Upper lobe of right lung (tissue), 1 donor: ENCODE results near the gene LDB3. TPM values are rescaled to one million over a fixed set of nuclear protein-coding genes. Genes with fewer than 3 reads are reported as not detected.

ENCODE experiments used
- ATAC-seq: fragments of 200-7000 bp; cut with Tn5 transposase; one replicate; pipeline ENCODE4 v1.9.1; 2020; ENCODE audit warnings: mild to moderate bottlenecking, moderate library complexity
- DNase-seq: peaks from one replicate; pipeline ENCODE4 v3.0.0-alpha.2; 2020
- H3K27ac ChIP-seq: fragments of 200-600 bp; one replicate; pipeline ENCODE4 v1.8.0; 2022
- H3K27me3 ChIP-seq: fragments of 200-600 bp; one replicate; pipeline ENCODE4 v1.8.0; 2022; ENCODE audit warnings: mild to moderate bottlenecking
- H3K36me3 ChIP-seq: fragments of 200-600 bp; one replicate; pipeline ENCODE4 v1.8.0; 2022
- H3K4me1 ChIP-seq: fragments of 200-600 bp; one replicate; pipeline ENCODE4 v1.8.0; 2022
- H3K4me3 ChIP-seq: fragments of 200-600 bp; one replicate; pipeline ENCODE4 v1.8.0; 2022; ENCODE audit warnings: mild to moderate bottlenecking
- H3K9me3 ChIP-seq: fragments of 200-600 bp; one replicate; pipeline ENCODE4 v1.8.0; 2022
- intact Hi-C: fragments of 100-400 bp; cut with DNase I; formaldehyde crosslinking; loops from one replicate; pipeline ENCODE4 v1.11.0; 2022
- total RNA-seq: library from RNA; stranded (reverse); fragmentation: NEBNext Ultra II Directional; extraction: Animal tissue kit (Norgen Biotek cat#: 25700); gene quantifications from one replicate; pipeline ENCODE4 v1.2.1, GENCODE V29; 2021
- TF ChIP-seq, protein P1 (sequence below): fragments of 200-600 bp; IDR thresholded peaks from one replicate; pipeline ENCODE4 v1.8.0; 2022; ENCODE audit warnings: antibody characterized with exemption
- donor health status: DM: no; HTN: yes; CAD: no; lungs with severe emphysema.

The LDB3 gene
- total RNA-seq, 1 donor from 2014 or later, result 2.5 TPM

DNA sequence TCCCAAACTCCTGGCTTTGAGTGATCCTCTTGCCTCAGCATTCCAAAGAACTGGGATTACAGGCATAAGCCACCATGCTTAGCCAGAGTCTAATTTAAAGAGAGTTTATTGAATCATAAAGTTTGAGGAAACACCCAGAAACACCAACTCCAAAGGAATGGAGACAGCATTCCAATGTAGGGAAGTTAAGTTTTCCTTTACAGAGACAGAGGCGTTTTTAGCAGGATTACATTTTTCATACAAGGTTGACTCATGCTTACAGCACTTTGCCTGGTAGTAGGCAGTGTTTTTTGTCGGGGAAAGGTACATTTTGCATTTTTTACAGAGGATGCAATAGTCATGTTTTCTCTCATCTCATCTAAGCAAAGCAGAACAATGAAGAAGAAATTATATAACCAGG, 32.9 kb upstream of the LDB3 start:
- ATAC-seq (no peak), DNase-seq (no peak)
- intact Hi-C loops, result no loop called here
- Histone ChIP-seq H3K4me3 (no peak overlapping the region), H3K27me3 (peaks cover 38% of the 10 kb centered on the region), H3K4me1 (no peaks in the 10 kb centered on the region), H3K27ac (no peak overlapping the region), H3K9me3 (no peaks in the 10 kb centered on the region), H3K36me3 (no peaks in the 10 kb centered on the region)
- TF ChIP-seq, protein P1, sequence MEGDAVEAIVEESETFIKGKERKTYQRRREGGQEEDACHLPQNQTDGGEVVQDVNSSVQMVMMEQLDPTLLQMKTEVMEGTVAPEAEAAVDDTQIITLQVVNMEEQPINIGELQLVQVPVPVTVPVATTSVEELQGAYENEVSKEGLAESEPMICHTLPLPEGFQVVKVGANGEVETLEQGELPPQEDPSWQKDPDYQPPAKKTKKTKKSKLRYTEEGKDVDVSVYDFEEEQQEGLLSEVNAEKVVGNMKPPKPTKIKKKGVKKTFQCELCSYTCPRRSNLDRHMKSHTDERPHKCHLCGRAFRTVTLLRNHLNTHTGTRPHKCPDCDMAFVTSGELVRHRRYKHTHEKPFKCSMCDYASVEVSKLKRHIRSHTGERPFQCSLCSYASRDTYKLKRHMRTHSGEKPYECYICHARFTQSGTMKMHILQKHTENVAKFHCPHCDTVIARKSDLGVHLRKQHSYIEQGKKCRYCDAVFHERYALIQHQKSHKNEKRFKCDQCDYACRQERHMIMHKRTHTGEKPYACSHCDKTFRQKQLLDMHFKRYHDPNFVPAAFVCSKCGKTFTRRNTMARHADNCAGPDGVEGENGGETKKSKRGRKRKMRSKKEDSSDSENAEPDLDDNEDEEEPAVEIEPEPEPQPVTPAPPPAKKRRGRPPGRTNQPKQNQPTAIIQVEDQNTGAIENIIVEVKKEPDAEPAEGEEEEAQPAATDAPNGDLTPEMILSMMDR, result no peak

DNA sequence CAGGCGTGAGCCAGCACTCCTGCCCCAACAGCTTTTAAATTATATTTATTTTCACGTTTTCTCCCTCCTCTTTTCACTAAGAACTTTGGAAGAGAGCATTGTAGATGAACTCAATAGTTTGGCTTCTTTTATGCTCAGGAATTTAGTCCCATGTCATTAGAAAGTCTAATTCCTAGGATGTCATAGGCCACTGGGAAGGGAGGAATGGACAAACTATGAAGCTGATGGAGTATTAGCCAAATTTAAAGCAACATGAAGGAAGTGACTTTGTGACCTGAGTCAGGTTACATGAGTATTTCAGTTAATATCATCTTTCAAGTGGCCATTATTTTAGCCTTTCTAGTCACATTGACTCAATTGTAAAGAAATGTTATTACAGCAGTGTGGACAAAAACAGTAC, 32.0 kb upstream of the LDB3 start:
- ATAC-seq (no peak), DNase-seq (no peak)
- intact Hi-C loops, result no loop called here
- no peaks in the 10 kb centered on the region for H3K4me1 ChIP-seq
- H3K27ac ChIP-seq, result no peak overlapping the region
- H3K36me3 ChIP-seq, result no peaks in the 10 kb centered on the region
- TF ChIP-seq, protein P1, result no peak
- H3K27me3 ChIP-seq, result peaks cover 29% of the 10 kb centered on the region
- H3K4me3 ChIP-seq, result no peak overlapping the region
- no peaks in the 10 kb centered on the region for H3K9me3 ChIP-seq

DNA sequence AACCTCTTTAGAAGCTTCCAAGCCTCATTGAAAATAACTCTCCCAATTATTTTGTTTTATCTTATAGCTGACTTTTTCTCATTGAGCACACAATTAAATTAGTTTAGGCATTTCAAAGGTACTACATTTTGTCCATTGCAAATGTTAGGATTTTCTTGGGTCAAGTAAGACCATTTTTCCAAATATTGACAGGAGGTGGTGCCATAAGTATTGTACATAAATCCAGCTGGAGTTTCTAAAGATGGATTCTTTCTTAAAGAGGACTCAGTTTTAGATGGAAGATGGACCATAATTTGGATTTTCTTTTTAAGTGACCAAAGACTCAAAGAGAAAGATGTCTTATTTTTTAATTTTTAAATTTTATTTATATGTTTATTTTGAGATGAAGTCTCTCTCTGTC, 26.3 kb upstream of the LDB3 start:
- TF ChIP-seq, protein P1, result no peak
- Histone ChIP-seq H3K27ac (no peak overlapping the region), H3K4me3 (no peak overlapping the region), H3K36me3 (no peaks in the 10 kb centered on the region), H3K27me3 (no peaks in the 10 kb centered on the region), H3K9me3 (no peaks in the 10 kb centered on the region), H3K4me1 (no peaks in the 10 kb centered on the region)
- DNase-seq (no peak), ATAC-seq (no peak)
- intact Hi-C loops, result no loop called here

DNA sequence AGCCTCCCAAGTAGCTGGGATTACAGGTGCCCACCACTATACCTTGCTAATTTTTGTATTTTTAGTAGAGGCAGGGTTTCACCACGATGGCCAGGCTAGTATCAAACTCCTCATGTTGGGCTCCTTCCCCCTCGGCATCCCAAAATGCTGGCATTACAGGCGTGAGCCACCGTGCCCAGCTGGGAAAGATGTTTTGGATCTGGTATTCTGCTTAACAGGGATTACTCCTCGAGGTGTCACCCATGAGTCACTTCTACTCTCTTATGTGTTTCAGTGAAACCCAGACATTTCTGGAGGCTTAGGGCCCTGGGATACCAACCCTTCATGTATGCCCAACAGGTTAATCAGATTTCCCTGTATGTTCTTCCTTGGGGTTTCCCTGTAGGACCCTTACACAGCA, 25.8 kb upstream of the LDB3 start:
- Histone ChIP-seq H3K4me3 (no peak overlapping the region), H3K27ac (no peak overlapping the region), H3K9me3 (no peaks in the 10 kb centered on the region), H3K27me3 (no peaks in the 10 kb centered on the region), H3K4me1 (no peaks in the 10 kb centered on the region), H3K36me3 (no peaks in the 10 kb centered on the region)
- ATAC-seq (no peak), DNase-seq (no peak)
- TF ChIP-seq, protein P1, result no peak
- intact Hi-C loops, result no loop called here

DNA sequence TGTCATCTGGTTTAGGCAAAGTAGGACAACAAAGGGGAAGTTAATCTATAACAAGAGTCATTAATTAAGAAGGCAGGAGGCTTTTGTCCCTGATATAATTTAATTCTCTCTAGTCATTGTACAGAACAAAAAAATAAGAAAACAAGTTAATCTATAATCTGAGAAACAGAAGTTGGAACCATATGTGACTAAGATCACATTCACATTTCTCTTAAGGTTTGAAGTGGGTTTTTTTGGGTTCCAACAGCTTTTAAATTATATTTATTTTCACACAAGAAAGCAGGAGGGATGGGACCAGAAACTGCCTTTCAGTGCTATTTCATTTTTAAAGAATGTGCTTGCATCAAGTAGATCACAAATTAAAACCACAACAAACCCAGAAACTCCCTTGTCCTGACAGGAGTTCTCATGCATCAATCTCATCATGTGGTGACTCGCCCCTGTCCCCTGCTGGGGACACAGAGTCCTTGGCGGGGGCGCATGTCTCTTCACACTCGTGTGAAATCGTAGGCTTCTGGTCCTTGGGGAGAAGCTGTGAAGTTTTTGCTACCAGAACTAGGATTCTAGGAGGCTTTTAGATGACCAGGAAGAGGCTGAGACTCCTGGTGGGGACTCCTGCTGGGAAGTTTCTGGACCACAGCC, 24.0 kb upstream of the LDB3 start:
- Histone ChIP-seq H3K9me3 (no peaks in the 10 kb centered on the region), H3K36me3 (no peaks in the 10 kb centered on the region), H3K27me3 (no peaks in the 10 kb centered on the region), H3K4me3 (no peak overlapping the region), H3K4me1 (peaks cover 2% of the 10 kb centered on the region), H3K27ac (no peak overlapping the region)
- TF ChIP-seq, protein P1, result peak; percentile 26
- DNase-seq (no peak), ATAC-seq (no peak)
- intact Hi-C loops, result no loop called here
